ENCODE results near the gene SLC2A13. TPM values are rescaled to one million over a fixed set of nuclear protein-coding genes. Genes with fewer than 3 reads are reported as not detected.

SLC2A13 gene
- total RNA-seq, 1 experiment from 2014 or later = 1.5 TPM

DNA sequence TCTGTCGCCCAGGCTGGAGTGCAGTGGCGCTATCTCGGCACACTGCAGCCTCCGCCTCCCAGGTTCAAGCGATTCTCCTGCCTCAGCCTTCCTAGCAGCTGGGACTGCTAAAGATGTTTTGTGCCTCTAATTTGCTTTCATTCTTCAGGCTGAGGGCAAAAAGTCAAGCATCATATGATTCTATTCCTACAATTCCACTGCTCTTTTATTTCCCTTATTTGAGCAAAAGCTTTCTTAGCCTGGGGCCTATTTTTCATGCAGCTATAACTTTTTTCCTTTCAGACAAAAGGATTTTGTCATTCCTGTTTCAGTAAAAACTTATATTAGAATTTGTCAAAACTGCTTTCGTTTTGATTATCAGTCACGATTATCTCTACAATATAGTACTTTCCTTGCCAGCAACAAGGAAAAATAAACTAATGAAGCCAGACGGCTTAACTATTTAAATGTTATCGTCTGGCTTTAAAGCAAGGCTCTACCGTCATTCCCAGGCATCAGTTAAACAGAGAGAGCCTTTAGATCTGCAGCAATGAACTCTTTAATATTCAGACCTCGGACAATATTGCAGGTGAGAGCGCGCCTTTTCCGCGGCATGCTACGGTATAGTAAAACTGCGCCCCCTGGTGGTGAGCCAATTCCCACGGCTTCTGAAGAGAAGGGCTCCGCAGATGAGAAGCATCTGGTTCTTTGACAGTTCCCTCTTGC is 1.4 kb upstream of the SLC2A13 start:
- in situ Hi-C loops (cut with HindIII; ENCODE audit: low sequenced_read_pairs) = no loop called here
- DNase-seq (ENCODE audit: low spot score) = peak; percentile 88

DNA sequence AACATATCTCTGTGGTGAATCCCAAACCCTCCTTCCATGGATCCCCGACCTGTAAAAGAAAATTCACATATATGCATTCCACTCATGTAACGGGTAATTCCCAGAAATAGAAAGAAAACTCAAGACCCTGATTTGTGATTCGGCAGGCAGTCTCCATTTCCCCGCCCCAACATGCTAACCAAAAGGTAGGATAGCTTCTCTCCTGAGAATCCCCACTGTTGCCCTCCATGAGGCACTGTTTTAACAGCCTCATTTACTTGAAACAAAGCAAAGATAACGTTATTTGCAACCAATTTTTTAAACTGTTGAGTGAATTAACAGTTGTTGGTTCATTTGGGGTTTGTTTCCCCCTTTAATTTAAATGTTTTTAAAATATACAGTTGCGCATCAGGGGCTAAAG is 774 bp upstream of the SLC2A13 start:
- DNase-seq (ENCODE audit: low spot score) = no peak
- in situ Hi-C loops (cut with HindIII; ENCODE audit: low sequenced_read_pairs) = no loop called here

GRCh38 chr12:40106202-40106533 is 287 bp upstream of the SLC2A13 start:
- in situ Hi-C loops (cut with HindIII; ENCODE audit: low sequenced_read_pairs) = no loop called here
- no peak for DNase-seq (ENCODE audit: low spot score)

DNA sequence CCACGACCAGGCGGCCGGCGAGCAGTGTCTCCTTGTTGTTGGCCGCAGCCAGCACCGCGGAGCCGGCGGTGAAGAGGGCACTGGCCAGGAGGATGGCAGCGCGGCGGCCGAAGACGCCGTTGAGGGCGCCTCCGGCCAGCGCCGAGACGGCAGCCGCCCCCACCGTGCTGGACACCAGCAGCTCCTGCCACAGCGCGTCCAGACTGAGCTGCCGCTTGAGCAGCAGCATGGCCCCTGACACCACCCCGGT is 691 bp downstream of the SLC2A13 start:
- in situ Hi-C loops (cut with HindIII; ENCODE audit: low sequenced_read_pairs) = no loop called here
- no peak for DNase-seq (ENCODE audit: low spot score)

GRCh38 chr12:40104461-40105264 is 1.2 kb downstream of the SLC2A13 start:
- peak; percentile 9 for DNase-seq (ENCODE audit: low spot score)
- in situ Hi-C loops (cut with HindIII; ENCODE audit: low sequenced_read_pairs) = loop anchor here (5.0 kb wide), 1 partner anchor 97 kb away; no protein-coding TSS in a partner anchor

DNA sequence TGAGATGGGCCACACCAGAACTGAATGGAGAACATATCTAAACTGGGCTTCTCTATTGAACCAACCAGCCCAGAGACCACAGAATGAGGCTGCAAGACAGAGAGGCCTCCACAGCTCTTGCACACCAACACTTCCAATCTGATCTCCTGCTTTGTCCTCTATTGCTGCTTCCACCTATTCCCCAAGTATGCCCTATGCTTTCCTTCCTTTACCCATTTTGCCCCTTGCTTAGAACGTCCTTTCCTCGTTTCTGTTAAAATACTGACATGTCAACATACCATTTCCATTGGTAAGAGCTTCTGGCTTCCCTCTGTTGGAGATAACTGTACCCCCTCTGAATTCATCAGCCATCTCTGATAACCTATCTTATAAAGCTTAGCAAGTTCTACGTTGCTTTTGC is 2.8 kb downstream of the SLC2A13 start:
- in situ Hi-C loops (cut with HindIII; ENCODE audit: low sequenced_read_pairs) = loop anchor here (5.0 kb wide), 1 partner anchor 96 kb away; no protein-coding TSS in a partner anchor

DNA sequence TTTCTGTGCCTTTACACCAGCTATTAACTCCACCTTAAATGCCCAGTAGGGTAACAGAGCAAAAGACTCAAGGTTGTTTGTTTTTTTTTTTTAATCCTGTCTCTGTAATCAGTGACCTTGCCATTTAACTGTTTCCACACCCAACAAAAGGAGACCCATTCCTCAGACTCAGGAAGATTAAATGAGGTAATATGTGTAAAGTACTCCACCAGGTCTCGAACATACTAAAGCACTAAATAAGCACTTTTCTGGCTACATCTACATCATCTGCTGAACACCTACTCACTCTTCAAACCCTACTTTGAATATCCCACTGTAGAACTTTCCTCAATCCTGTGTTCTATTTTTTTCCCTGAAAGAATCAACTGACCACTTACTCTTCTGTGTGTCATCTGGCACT is 4.1 kb downstream of the SLC2A13 start:
- in situ Hi-C loops (cut with HindIII; ENCODE audit: low sequenced_read_pairs) = loop anchor here (5.0 kb wide), 1 partner anchor 94 kb away; no protein-coding TSS in a partner anchor
- DNase-seq (ENCODE audit: low spot score) = no peak

More for the DNA sequence above, 2.8 kb downstream of the SLC2A13 start:
- peak; percentile 30 for DNase-seq (ENCODE audit: low spot score)

GRCh38 chr12:40099423-40099853 is 6.4 kb downstream of the SLC2A13 start:
- in situ Hi-C loops (cut with HindIII; ENCODE audit: low sequenced_read_pairs) = no loop called here
- DNase-seq (ENCODE audit: low spot score) = no peak

DNA sequence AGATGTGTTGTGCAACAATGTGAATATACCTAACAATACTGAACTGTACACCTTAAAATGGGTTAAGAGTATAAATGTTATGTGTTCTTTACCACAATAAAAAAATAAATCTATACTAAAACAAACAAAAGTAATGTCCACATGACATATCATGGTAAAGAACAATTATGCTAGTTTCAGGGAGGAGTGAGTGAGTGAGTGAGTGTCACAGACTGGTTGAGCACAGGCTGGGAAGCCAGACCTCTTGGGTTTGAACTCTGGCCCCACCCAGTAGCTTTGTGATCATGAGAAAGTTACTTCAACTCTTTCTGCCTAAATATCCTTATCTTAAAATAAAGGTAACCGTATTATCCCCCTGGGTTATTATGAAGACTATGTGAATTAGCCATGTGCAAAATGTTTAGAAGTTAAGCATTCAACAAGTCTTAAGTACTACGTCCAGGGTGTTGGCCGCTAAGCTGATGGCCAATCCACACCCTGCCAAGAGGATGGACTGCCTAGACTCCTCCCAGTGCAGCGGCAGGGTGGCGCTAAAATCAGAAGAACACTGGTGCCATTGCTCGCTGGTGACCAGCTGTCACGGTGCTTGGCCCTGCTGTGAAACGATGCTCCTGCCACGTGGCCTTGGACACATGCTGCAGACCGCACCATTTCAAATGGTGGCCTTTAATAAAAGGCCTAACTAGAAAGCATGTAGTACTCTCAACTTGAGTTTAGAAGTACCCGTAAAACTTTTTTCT is 7.3 kb downstream of the SLC2A13 start:
- in situ Hi-C loops (cut with HindIII; ENCODE audit: low sequenced_read_pairs) = no loop called here
- DNase-seq (ENCODE audit: low spot score) = no peak

DNA sequence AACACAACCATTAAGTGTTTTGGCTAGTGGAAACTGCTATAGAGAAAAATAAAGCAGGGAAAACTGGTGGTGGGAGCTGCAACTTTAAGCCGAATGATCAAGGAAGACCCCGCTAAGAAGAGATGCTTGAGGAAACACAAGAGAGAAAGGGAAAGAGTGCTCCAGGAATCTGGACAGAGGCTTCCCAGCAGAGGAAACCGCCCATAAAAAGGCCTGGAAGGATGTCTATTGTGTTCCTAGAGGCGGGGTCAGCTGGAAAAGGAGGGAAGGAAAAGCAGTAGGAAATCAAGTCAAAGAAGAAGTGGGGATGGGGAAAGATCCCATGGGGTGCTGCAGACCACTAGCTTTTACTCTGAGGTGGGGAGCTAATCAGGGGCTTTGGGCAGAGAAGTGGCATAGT is 12.4 kb downstream of the SLC2A13 start:
- in situ Hi-C loops (cut with HindIII; ENCODE audit: low sequenced_read_pairs) = no loop called here
- no peak for DNase-seq (ENCODE audit: low spot score)

DNA sequence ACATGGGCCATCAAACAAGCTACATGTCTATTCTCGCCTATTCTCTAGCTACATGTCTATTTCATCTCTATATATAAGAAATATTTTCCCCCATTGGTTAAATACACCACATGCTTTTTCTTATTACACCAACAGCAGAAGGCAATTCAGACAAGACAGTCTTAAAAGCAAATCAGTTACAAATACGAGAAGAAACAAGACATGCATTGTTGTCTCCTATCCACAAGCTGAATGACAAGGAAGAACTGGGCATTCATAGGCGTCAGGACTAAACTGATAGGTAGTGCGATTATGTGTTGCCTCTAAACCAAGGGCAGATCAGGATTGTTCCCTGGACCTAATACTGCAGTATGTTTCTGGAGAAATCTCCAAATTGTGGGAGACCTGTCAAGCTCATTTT is 19.4 kb downstream of the SLC2A13 start:
- DNase-seq (ENCODE audit: low spot score) = no peak
- in situ Hi-C loops (cut with HindIII; ENCODE audit: low sequenced_read_pairs) = no loop called here

GRCh38 chr12:40078266-40078665 is 27.6 kb downstream of the SLC2A13 start:
- in situ Hi-C loops (cut with HindIII; ENCODE audit: low sequenced_read_pairs) = no loop called here
- no peak for DNase-seq (ENCODE audit: low spot score)

DNA sequence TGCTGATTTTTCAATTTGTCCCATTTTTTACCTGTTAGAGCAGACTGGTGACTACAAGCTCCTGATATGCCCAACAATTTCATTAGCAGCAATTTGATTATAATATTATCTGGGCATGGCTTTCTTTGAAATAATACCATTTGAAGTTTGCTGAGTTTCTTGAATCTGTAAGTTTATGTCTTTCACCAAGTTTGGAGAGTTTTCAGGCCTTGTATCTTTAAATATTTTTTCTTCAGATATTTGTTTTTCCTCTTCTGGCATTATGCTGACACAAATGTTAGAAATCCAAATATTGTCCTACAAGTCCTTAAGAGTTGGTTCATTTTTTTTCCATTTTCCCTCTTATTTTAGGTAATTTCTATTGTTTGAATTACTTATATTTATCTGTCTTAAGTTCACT is 30.4 kb downstream of the SLC2A13 start:
- DNase-seq (ENCODE audit: low spot score) = no peak
- in situ Hi-C loops (cut with HindIII; ENCODE audit: low sequenced_read_pairs) = no loop called here

- DNase-seq (ENCODE audit: low spot score) = no peak
- in situ Hi-C loops (cut with HindIII; ENCODE audit: low sequenced_read_pairs) = no loop called here
Observed at GRCh38 chr12:40068416-40068815, 37.5 kb downstream of the SLC2A13 start.

GRCh38 chr12:40065636-40066035 is 40.2 kb downstream of the SLC2A13 start:
- in situ Hi-C loops (cut with HindIII; ENCODE audit: low sequenced_read_pairs) = no loop called here
- no peak for DNase-seq (ENCODE audit: low spot score)

- in situ Hi-C loops (cut with HindIII; ENCODE audit: low sequenced_read_pairs) = no loop called here
- no peak for DNase-seq (ENCODE audit: low spot score)
Observed at GRCh38 chr12:40063414-40063813, 42.5 kb downstream of the SLC2A13 start.

- in situ Hi-C loops (cut with HindIII; ENCODE audit: low sequenced_read_pairs) = no loop called here
- peak; percentile 20 for DNase-seq (ENCODE audit: low spot score)
Observed at GRCh38 chr12:40058721-40059190, 47.1 kb downstream of the SLC2A13 start.

- DNase-seq (ENCODE audit: low spot score) = no peak
- in situ Hi-C loops (cut with HindIII; ENCODE audit: low sequenced_read_pairs) = no loop called here
Observed at GRCh38 chr12:40056373-40056772, 49.5 kb downstream of the SLC2A13 start.

DNA sequence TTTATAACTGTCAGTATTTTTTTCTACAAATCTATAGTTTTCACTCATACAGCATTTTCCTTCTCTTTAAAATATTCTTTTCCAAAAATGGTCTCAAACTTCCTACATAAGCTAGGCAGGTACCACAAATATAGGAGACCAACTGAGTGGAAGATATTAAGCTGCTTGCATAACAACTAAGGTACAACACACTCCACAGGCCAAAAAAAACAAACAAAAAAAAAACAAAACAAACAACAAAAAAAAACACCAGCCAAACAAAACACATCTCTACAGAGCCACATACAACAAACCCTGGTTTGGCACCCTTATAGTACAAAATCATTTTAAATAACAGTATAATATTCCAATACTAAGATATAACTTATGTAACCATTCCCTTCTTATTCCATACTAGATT is 50.1 kb downstream of the SLC2A13 start:
- DNase-seq (ENCODE audit: low spot score) = no peak
- in situ Hi-C loops (cut with HindIII; ENCODE audit: low sequenced_read_pairs) = no loop called here

DNA sequence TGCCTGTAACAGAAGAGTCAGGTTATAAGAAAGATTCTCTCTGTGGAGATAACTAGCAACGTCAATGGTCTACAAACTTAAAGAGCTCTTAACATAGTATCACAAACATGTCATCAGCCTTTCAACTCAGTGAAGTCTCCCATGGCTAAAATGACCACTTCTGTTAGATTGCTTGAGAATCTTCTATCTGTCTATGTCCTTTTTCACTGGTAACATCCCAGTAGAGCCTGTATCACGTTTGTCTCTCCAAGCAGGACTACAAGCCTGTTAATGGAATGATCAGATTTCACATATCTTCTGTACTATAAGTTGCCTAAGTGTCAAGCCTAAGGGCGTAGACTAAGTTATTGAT is 50.7 kb downstream of the SLC2A13 start:
- in situ Hi-C loops (cut with HindIII; ENCODE audit: low sequenced_read_pairs) = no loop called here
- no peak for DNase-seq (ENCODE audit: low spot score)

Data from G401 (cell line).